ENCODE data around the gene FAAH. TPM values are rescaled to one million over a fixed set of nuclear protein-coding genes. Genes with fewer than 3 reads are reported as not detected.
A peak's percentile ranks its signal among the peaks of the same experiment; 100 is the strongest.
"Not testable (repeated sequence)": the region's sequence is repeated elsewhere in the genome, so short reads cannot be mapped to it uniquely, and the experiment has no call there.

The FAAH gene
- total RNA-seq = 1 to 10 TPM; 2.2 to 2.4 TPM
- long read RNA-seq, donor 1, partial matches to known transcripts = 0 of 3 reads
- long read RNA-seq, donor 1, other reads (novel, unspliced or antisense) = 3 of 3 reads
- long read RNA-seq, donor 2, partial matches to known transcripts = 1 of 4 reads
- long read RNA-seq, donor 2, other reads (novel, unspliced or antisense) = 1 of 4 reads

- intact Hi-C loops (cut with DNase I) = no loop called here
- DNase-seq (ENCODE audit: low spot score) = peak; percentile 85
Observed at GRCh38 chr1:46394108-46394871, at the start of gene FAAH. Gene FAAH (plus strand): TSS chr1:46394317. CDS start chr1:46394349, 32 bp downstream.

GRCh38 chr1:46344481-46344880 lies 49.6 kb upstream of the FAAH start:
- DNase-seq (ENCODE audit: low spot score) = no peak
- intact Hi-C loops (cut with DNase I) = loop anchor here in 1 of 2 donors (5.0 kb wide), 1 partner anchor 42 kb away; the partner anchor contains the start of genes LRRC41 and UQCRH

GRCh38 chr1:46345281-46345680 lies 48.8 kb upstream of the FAAH start:
- no peak for DNase-seq (ENCODE audit: low spot score)
- intact Hi-C loops (cut with DNase I) = no loop called here

- intact Hi-C loops (cut with DNase I) = loop anchor here in 1 of 2 donors (5.0 kb wide), 1 partner anchor 1325 kb away; no protein-coding TSS in a partner anchor
- no peak for DNase-seq (ENCODE audit: low spot score)
Observed at GRCh38 chr1:46352363-46352762, 41.8 kb upstream of the FAAH start.

- DNase-seq (ENCODE audit: low spot score); intact Hi-C loops (cut with DNase I): not testable (repeated sequence)
Observed at GRCh38 chr1:46355920-46356319, 38.2 kb upstream of the FAAH start.

GRCh38 chr1:46362158-46362557 lies 32.0 kb upstream of the FAAH start:
- intact Hi-C loops (cut with DNase I) = no loop called here
- DNase-seq (ENCODE audit: low spot score) = no peak

- intact Hi-C loops (cut with DNase I) = no loop called here
- DNase-seq (ENCODE audit: low spot score) = no peak
Observed at GRCh38 chr1:46363121-46363520, 31.0 kb upstream of the FAAH start.

GRCh38 chr1:46364612-46365011 lies 29.5 kb upstream of the FAAH start:
- intact Hi-C loops (cut with DNase I) = no loop called here

GRCh38 chr1:46365796-46366195 lies 28.3 kb upstream of the FAAH start:
- intact Hi-C loops (cut with DNase I); DNase-seq (ENCODE audit: low spot score): not testable (repeated sequence)

More at GRCh38 chr1:46364612-46365011, 29.5 kb upstream of the FAAH start:
- DNase-seq (ENCODE audit: low spot score) = no peak

GRCh38 chr1:46367072-46367471 lies 27.0 kb upstream of the FAAH start:
- intact Hi-C loops (cut with DNase I) = no loop called here
- no peak for DNase-seq (ENCODE audit: low spot score)

- DNase-seq (ENCODE audit: low spot score); intact Hi-C loops (cut with DNase I): not testable (repeated sequence)
Observed at GRCh38 chr1:46367701-46368100, 26.4 kb upstream of the FAAH start.

- intact Hi-C loops (cut with DNase I) = no loop called here
- no peak for DNase-seq (ENCODE audit: low spot score)
Observed at GRCh38 chr1:46368791-46369190, 25.3 kb upstream of the FAAH start.

GRCh38 chr1:46369542-46370213 lies 24.4 kb upstream of the FAAH start:
- no peak for DNase-seq (ENCODE audit: low spot score)
- intact Hi-C loops (cut with DNase I) = no loop called here

- intact Hi-C loops (cut with DNase I) = no loop called here
- DNase-seq (ENCODE audit: low spot score) = no peak
Observed at GRCh38 chr1:46370214-46370633, 23.9 kb upstream of the FAAH start.

- no peak for DNase-seq (ENCODE audit: low spot score)
- intact Hi-C loops (cut with DNase I) = no loop called here
Observed at GRCh38 chr1:46372431-46372830, 21.7 kb upstream of the FAAH start.

- DNase-seq (ENCODE audit: low spot score) = no peak
- intact Hi-C loops (cut with DNase I) = no loop called here
Observed at GRCh38 chr1:46379996-46380395, 14.1 kb upstream of the FAAH start.

GRCh38 chr1:46380508-46380907 lies 13.6 kb upstream of the FAAH start:
- intact Hi-C loops (cut with DNase I) = no loop called here
- no peak for DNase-seq (ENCODE audit: low spot score)

- no peak for DNase-seq (ENCODE audit: low spot score)
- intact Hi-C loops (cut with DNase I) = no loop called here
Observed at GRCh38 chr1:46393510-46393909, 607 bp upstream of the FAAH start.

GRCh38 chr1:46394872-46395465 lies 852 bp downstream of the FAAH start:
- intact Hi-C loops (cut with DNase I) = no loop called here
- DNase-seq (ENCODE audit: low spot score) = peak; percentile 58
